ENCODE data around the gene NTN1.

NTN1 gene

DNA sequence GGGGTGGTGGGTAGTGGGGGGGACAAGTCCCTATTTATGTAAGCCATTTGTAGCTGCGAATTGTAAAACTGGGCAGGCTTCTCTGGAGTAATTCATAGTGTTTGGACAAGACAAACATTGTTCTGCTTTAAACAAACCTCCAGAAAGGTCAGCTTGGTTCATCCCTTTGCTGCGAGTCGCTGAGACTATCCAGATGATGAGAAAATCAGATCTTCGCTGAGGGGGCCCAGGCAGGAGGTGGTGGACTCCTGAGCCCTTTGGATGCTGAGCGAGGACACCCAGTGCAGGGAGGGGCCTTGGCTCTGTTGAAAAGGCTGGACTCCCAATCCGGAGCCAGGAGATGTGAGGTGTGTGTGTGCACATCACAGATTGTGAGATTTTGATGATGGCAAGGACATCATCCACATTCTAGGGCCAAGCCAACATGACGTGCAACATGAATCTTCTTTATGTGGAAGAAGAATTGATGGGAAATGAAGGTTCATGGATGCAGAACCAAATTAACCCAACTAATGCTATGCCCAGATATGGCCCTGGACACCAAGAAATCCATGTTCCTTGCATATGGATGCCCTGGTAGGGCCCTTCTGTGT, 15.0 kb upstream of the NTN1 start:
- DNase-seq, result no peak

DNA sequence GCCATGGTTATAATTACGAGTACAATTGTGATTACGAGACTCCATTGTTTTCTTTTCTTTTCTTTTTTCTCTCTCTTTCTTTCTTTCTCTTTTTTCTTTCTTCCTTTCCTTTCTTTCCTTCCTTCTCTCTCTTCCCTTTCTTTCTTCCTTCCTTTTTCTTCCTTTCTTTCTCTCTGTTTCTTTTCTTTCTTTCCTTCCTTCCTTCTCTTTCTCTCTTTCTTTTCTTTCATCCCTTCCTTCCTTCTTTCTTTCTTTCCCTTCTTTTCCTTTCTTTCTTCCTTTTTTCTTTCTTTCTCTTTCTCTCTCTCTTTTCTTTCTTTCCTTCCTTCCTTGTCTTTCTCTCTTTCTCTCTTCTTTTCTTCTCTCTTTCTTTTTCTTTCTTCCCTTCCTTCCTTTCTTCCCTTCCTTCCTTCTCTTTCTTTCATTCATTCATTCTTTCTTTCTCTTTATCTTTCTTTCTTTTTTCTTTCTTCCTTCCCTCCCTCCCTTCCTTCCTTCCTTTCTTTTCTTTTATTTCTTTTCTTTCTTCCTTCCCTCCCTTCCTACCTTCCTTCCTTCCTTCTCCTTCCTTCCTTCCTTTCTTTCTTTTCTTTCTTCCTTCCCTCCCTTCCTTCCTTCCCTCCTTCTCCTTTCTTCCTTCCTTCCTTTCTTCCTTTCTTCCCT, 14.1 kb upstream of the NTN1 start:
- no peak for DNase-seq

DNA sequence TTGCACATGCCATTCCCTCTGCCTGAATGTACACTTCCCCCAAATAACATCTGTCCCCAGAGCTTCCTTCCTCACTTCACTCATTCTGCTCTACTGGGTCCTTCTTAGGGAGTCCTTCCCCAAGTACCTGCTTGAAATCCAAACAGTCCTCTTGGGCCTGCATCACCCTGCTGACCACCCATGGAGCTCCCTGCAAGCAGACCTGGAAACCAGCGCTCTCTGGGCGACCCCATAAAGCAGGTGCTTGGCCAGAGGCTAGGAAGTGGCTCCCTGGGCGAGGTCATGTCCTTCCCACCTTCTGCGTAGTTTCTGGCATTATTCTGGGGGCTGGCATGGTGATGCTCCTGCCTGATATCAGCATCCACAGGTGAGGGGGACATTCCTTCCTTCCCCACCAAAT, 12.2 kb upstream of the NTN1 start:
- no peak for DNase-seq

DNA sequence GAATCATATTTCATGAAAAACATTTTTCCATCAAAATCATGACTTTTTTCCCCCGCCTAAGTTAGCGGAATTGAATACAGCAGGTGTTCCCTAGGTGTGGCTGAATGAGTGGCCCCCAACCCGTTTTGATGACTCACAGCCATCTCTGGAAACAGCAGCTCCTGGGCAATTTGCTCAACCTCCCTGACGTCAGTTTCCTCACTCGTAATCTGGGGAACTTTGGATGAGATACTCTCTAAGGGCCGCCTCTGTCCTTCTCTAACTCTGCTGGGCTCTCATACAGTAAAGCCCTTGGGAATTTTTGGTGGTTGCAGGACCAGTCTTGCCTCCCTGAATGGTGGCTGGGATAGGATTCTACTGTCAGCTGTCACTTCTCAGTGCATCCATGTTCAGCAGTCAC, 11.6 kb upstream of the NTN1 start:
- DNase-seq, result no peak

DNA sequence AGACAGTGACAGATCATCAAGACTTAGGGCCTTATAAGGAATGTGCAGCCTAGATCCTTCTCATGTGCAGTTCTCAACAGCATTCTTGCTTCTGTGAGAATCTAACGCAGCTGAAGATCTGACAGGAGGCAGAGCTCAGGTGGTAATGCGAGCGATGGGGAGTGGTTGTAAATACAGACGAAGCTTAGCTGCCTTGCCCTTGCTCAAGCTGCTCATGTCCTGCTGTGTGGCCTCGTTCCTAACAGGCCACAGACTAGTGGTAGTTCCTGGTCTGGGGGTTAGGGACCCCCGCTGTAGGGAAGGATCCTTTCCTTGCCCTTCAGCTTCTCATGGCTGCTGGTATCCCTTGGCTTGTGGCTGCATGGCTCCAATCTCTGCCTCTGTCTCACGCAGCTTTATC, 10.3 kb upstream of the NTN1 start:
- no peak for DNase-seq

DNA sequence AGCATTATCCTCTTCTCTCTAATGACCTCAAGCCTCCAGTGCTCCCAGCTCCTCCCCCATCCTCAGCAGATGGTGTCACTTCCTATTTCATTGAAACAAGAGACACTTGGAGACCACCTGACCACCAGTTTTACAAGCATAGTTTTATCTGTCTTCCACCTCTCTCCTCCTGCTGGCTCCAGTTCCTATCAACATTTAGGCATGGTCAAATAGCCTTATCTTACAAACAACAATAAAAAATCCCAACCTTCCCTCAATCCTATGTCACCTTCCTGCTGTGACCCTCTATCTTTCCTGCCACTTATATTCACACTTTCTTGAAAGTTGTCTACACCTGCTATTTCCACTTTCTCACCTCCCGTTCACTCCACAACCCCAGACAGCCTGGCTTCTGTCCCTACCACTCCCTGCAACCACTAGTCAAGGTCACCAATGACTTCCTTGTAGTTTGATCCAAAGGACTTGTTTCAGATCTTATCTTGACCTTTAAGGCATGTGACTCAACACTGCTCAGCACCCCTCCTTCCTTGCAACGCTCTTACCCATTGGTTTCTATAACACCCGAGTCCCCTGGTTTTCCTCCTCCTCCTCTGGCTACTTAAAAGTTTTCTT, 4.3 kb upstream of the NTN1 start:
- no peak for DNase-seq

DNA sequence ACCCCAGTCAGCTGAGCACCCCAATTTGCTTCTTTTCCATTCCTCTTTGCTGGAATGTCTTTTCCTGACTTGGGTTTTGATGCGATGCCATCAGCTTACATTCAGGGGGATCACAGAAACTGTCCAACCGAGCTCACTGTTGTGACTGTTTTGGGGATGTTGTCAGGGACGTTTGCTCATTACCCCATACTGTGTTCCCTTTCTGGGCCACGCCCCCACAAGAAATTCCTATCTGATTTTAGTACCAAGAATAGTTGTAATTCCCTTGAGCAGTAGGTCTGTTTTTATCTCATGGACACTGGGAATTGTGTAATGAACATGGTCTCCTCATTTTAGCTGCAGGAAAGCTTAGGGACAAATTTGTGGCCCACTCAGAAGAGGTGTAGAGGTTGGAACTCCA, 2.6 kb upstream of the NTN1 start:
- no peak for DNase-seq

DNA sequence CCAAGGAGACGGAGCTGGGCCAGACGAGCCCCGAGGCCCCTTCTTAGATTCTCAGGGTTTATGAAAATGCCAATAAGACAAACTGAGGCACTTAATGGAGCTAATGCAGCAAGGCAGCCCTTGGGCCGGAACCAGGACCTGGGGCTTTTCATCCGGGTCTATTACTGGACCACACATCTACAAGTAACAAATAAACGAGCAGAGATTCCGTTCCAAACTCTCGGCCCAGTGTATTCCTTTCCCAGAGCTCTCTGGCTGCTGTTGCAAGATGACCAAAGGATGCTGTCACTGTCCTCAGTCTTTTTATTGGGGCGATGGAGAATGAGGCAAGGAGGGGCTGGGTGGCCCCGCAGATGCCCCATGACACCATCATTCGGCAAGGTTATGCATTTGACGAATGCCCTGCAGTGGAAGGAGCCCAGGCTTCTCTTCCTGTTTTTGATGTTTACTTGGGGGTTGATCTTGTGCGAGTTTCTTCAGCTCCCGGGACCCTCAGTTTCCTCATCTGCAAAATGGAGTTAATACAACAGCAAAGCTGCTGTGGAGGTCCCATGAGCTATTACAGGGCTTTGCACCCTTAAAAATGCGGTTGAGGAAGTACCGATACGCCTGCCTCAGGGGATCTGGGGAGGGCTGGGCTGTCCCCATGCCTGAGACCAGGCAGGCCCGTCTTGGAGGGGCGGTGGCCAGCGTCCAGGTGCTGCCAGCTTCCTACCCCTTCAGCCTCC, 1.1 kb upstream of the NTN1 start:
- no peak for DNase-seq

DNA sequence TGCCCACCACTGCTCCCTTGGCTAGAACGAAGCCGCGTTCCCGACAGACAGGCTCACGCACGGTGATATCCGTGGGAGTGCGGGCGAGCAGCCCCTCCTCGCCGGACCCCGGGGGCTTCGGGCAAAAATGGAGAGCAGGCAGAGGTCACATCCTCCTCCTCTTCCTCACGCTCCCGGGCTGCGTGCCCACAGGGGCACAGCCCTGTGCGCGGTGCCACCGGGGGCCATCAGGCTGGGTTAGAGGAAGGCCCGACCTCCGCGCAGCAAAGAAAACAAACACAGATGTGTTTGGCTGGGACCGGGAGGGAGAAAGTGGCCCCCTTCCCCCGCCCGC, 519 bp upstream of the NTN1 start:
- DNase-seq, result no peak

DNA sequence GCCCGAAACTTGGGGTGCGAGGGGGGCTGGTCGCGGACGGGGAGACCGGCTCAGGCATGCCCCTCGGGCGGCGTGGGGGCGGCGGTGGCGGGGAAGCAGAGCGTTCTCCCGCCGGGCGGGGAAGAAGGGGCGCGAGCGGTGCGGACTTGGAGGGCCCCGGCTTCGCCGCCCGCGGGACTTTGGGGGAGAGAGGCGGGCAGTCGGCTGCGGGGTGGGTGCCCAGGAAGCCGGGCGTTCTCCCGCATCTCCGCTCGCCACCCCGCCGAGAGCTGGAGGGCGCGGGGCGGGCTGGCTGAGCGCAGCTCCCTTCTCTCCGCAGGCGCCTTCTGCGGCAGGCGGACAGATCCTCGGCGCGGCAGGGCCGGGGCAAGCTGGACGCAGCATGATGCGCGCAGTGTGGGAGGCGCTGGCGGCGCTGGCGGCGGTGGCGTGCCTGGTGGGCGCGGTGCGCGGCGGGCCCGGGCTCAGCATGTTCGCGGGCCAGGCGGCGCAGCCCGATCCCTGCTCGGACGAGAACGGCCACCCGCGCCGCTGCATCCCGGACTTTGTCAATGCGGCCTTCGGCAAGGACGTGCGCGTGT, 772 bp downstream of the NTN1 start:
- DNase-seq, result no peak

DNA sequence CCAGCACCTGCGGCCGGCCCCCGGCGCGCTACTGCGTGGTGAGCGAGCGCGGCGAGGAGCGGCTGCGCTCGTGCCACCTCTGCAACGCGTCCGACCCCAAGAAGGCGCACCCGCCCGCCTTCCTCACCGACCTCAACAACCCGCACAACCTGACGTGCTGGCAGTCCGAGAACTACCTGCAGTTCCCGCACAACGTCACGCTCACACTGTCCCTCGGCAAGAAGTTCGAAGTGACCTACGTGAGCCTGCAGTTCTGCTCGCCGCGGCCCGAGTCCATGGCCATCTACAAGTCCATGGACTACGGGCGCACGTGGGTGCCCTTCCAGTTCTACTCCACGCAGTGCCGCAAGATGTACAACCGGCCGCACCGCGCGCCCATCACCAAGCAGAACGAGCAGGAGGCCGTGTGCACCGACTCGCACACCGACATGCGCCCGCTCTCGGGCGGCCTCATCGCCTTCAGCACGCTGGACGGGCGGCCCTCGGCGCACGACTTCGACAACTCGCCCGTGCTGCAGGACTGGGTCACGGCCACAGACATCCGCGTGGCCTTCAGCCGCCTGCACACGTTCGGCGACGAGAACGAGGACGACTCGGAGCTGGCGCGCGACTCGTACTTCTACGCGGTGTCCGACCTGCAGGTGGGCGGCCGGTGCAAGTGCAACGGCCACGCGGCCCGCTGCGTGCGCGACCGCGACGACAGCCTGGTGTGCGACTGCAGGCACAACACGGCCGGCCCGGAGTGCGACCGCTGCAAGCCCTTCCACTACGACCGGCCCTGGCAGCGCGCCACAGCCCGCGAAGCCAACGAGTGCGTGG, 1.5 kb downstream of the NTN1 start:
- DNase-seq, result no peak

DNA sequence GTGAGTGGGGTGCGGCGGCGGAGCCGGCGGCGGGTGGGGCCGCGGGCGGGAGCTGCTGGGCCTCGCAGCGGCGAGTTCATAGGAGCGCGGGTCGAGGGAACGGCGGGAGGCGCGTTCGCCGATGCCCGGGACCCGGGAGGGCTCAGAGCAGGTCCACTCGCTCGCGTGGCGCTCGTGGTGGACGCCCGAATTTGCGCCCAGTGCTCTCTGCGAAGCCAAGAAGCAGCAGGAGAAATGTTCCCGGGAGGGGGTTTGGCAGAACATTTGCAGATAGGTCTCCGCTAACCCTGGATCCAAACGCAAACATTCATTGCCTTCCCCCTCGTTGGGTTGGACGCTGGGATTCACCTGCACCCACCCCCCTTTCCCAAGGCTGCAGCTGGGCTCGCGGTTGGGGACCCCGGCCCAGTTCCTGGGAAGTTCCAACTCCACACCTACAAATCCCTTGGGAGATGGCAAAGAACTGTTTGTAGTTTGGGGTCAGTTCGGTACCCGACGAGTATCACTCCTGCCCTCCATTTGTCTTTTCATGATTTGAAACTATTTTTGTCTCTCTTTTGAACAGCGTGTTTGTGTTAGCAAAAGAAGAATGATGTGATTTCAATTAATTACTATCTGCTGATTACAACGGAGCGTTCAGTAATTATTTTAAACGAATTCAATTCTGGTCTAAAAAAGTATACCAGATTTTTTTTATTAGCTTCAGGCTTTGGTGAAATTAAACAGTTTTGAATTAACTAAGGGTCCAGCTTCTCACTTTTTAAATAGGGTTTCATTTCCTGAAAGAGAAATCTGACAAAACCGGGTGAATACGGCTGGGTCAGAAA, 2.3 kb downstream of the NTN1 start:
- DNase-seq, result no peak

DNA sequence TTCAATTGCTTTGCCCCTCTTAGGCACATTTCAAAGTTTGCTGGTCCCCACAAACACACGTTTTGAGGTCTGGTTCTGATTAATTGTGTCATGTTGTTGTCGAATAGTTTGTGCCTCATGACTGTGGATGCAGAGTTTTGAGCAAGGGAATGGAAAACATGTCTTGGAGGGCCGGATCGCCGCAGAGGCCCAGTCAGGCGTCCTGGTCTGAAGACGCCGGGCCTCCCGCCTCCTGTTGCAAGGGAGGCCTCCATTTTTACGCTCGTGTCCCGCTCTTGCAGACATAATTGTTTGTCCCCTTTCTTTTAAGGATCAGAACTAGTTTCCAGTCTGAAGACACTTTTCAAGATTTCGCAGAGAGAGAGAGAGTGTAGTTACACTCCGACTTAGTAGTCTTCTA, 3.2 kb downstream of the NTN1 start:
- no peak for DNase-seq

DNA sequence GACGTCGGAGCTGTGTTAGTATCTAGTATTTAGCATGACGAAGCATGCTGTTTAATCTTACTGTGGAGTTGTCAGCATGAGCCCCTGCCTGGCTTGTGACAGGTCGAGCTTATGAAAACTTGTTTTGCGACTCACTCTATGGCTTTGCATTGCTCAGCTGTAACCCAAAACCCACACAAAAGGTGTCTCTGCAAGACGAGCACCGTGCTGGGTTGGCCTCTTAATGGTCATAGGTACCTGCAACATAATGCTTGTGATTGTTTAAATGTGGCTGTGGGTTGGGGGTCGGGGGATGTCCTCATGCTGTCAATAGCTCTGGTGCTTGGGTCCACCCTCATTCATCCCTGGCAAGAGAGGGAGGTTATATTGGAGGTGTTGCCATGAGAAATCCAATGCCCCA, 5.4 kb downstream of the NTN1 start:
- no peak for DNase-seq

DNA sequence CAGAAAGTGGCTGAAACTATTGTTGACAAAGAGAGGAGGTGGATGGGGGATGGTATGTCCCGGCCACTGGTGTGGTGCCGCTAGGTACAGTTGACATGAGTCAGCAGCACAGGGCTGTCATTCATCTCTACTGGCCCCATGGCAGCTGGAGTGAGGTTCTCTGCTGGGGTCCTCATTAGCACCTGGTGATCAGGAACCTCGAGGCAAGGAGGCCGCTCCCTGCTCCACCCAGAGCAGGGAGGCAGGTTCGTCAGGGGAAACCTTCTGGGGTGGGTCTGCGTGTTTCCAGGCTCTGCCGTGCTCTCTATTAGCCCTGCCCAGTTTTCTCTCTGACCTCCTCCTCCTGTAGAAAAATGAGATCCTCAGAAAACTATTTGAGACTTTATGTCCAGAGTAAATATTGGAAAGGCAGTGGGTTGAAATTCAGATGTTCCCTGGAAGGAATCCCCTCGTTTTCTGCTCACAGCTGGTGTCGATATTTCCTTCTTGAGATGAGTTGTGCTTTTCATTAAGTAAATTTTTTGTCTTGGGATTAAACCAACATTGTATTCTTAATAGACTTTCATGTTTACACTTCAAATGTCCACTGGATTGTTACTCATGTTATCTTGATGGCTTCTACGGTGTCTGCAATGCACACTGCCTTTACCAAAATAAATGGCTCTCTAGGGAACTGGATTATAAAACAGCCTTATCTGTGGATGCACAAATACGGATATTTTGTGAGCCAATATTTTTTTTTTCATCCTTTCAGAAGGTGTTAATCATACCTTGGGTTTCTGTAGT, 7.1 kb downstream of the NTN1 start:
- no peak for DNase-seq

DNA sequence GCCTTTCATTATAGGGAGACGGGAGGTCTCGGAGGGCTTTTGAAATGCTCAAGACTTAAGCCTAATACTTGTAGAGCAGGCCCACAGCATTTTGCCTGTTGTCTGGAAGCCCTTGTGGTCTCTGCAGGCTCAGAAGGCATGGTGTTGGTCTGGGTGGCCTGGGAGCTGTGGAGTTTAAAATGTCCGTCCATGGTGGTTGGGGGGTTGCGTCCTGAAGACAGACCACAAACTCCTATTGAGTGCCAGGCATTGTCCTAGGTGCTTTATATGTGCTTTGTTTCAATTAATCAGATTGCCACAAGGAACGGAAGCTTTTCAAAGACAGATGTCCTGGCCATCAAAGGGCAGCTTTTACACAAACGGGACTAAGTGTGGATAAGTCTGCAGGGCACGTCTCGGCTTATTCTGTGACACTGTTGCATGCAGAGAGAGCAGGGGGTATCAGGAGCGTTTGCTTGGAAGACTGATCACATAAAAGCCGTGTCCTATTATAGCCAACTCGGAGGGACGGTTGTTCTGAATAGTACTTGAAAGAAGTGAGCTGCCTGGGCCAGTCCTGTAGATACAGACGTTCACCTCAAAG, 7.8 kb downstream of the NTN1 start:
- no peak for DNase-seq

DNA sequence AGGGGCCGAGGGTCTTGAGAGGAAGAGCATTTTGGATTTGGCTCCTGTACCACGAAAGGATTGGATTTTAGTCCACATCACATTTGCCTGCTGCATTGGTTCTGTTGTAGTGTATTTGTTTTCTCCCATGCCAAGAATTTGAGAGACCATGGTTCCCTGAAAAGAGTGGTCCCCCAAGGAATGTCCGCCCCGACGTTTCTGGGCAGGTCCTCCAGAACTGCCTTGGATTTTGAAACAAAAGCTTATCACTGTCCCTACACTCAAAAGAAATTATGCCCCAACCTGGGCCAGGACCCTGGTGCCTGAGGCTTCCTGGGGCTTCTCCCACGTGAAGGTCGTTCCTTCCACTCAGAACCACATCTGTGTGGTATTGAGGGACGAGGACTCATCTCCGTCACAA, 10.8 kb downstream of the NTN1 start:
- no peak for DNase-seq

DNA sequence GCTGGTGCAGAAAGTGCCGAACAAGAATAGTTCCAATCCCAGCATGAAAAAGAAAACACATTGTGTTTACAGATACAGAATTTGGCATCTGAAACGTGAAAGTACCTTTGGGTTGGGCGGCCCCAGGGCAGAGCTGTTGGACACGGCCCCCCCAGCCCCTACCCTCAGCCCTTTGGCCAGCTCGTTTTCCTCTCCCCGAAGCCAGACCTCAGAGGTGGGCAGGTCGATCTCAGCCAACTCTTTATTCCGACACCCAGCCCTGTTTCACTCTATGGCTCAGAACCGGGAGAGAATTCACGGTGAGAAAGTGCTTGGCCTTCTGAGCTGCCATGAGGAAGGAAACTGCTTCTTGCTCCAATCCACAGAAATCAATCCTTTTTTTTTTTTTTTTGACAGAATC, 11.3 kb downstream of the NTN1 start:
- no peak for DNase-seq

DNA sequence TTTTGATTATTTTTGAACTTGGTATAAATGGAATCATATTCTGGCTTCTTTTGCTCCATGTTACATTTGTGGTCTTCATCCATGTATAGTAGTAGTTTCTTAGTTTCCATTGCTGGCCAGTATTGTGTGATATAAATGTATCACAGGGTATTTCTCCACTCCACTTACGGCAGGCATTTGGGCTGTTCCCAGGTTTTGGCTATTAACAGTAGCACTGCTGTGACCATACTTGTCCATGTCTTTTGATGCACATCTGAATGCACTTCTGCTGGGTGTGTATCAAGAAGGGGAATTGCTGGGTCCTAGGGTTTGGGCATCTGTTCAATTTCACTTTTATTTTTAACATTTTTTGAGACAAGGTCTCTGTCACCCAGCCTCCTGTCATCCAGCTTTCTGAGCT, 13.9 kb downstream of the NTN1 start:
- DNase-seq, result no peak

DNA sequence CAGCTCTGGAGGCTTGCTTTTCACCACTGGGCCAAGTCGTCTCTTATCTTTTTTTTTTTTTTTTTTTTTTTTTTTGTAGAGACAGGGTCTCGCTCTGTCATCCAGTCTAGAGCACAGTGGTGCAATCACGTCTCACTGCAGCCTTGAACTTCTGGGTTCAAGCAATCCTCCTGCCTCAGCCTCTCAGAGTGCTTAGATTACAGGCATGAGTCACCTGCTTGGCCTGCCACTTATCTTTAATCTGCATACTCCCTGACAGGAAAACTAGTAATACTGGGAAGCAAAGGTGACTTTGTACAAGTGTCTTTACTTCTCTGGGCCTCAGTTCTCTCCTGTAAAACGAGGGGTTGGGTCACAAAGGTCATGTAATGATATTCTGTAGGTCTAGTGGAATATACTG, 15.0 kb downstream of the NTN1 start:
- DNase-seq, result no peak

DNA sequence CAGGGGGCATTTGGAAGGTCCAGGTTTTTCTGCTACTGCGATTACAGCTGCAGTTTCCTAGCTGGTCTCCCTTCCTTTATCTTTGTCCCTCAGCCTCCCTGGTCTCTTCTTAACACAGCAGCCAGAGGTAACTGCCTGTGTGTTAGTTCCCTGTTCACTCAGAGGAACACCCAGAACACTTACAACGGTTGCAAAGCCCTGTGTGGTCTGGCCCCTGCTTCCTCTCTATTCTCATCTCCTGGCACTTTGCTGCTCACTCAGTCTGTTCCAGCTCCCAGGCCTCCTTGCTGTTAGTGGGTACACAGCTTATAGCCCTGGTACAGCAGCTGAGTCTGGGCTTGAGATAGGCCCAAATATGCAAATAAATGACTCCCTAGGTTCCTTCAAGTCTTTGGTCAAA, 16.4 kb downstream of the NTN1 start:
- DNase-seq, result no peak
